GM23248 (cell line): ENCODE data around the gene CFP. TPM values are rescaled to one million over a fixed set of nuclear protein-coding genes. Genes with fewer than 3 reads are reported as not detected.

Experiments used
- DNase-seq: peaks from one replicate; pipeline ENCODE4 v3.0.0-alpha.2; 2015
- H2AFZ ChIP-seq: fragments of 200-600 bp; sonication (generic); 2 replicates; pipeline ENCODE4 v1.6.1; 2016; ENCODE audit warnings: antibody characterized with exemption
- H3F3A ChIP-seq: fragments of 200-600 bp; sonication (generic); 2 replicates; pipeline ENCODE4 v1.6.1; 2016; ENCODE audit warnings: mild to moderate bottlenecking, antibody characterized with exemption, mixed run types; ENCODE audit not compliant: insufficient read depth
- H3K27ac ChIP-seq: fragments of 200-600 bp; sonication (generic); 2 replicates; pipeline ENCODE4 v1.5.1; 2016; ENCODE audit warnings: mild to moderate bottlenecking
- H3K27me3 ChIP-seq: fragments of 200-600 bp; sonication (generic); replicated peaks from 2 replicates; pipeline ENCODE4 v1.6.1; 2016; ENCODE audit warnings: mild to moderate bottlenecking; ENCODE audit not compliant: insufficient read depth
- H3K36me3 ChIP-seq: fragments of 200-600 bp; sonication (generic); 2 replicates; pipeline ENCODE4 v1.6.1; 2016; ENCODE audit warnings: low read depth, mild to moderate bottlenecking
- H3K4me1 ChIP-seq: fragments of 200-600 bp; sonication (generic); 2 replicates; pipeline ENCODE4 v1.6.1; 2016; ENCODE audit warnings: mild to moderate bottlenecking; ENCODE audit not compliant: insufficient read depth
- H3K4me2 ChIP-seq: fragments of 200-600 bp; sonication (generic); one replicate; pipeline ENCODE4 v1.6.1; 2016; ENCODE audit warnings: mild to moderate bottlenecking; ENCODE audit not compliant: unreplicated experiment
- H3K4me3 ChIP-seq: fragments of 200-600 bp; sonication (generic); 2 replicates; pipeline ENCODE4 v1.5.1; 2016; ENCODE audit warnings: mild to moderate bottlenecking
- H3K79me2 ChIP-seq: fragments of 200-600 bp; sonication (generic); 2 replicates; pipeline ENCODE4 v1.6.1; 2016; ENCODE audit warnings: mild to moderate bottlenecking; ENCODE audit not compliant: insufficient read depth
- H3K9ac ChIP-seq: fragments of 200-600 bp; sonication (generic); 2 replicates; pipeline ENCODE4 v1.6.1; 2016; ENCODE audit warnings: mild to moderate bottlenecking
- H3K9me2 ChIP-seq: fragments of 200-600 bp; sonication (generic); 2 replicates; pipeline ENCODE4 v1.6.1; 2016; ENCODE audit warnings: mixed run types, mild to moderate bottlenecking, moderate library complexity; ENCODE audit not compliant: insufficient read depth
- H3K9me3 ChIP-seq: fragments of 200-600 bp; sonication (generic); one replicate; pipeline ENCODE4 v1.6.1; 2017; ENCODE audit warnings: low read depth
- H4K20me1 ChIP-seq: fragments of 200-600 bp; sonication (generic); 2 replicates; pipeline ENCODE4 v1.6.0; 2016; ENCODE audit not compliant: insufficient read depth
- EZH2 ChIP-seq: fragments of 200-600 bp; sonication (generic); IDR thresholded peaks from 2 replicates; pipeline ENCODE4 v1.6.1; 2018; ENCODE audit warnings: antibody characterized with exemption, mild to moderate bottlenecking; ENCODE audit not compliant: insufficient read depth, poor library complexity, severe bottlenecking
- EZH2phosphoT487 ChIP-seq: fragments of 200-600 bp; sonication (generic); IDR thresholded peaks from 2 replicates; pipeline ENCODE4 v1.6.1; 2018; ENCODE audit warnings: antibody characterized with exemption, moderate library complexity, mild to moderate bottlenecking, low read depth; ENCODE audit not compliant: insufficient read depth
- WGBS, 2 experiments: methylation state at CpG; one replicate each; pipeline ENCODE4 v1.1.6; 2015 to 2017; ENCODE audit warnings: low lambda C conversion rate in 2 of 2, low coverage in 1 of 2; ENCODE audit errors: missing lambda C conversion rate in 2 of 2; 5-methylcytosine and 5-hydroxymethylcytosine counted together
- in situ Hi-C: fragments of 300-500 bp; cut with MboI; formaldehyde crosslinking; loops from 2 replicates; pipeline ENCODE4 v1.15.0; 2020
- microRNA-seq: library from miRNA; unstranded; fragments of <30 nt; microRNA quantifications from one replicate; pipeline ENCODE4, GENCODE V29; 2016; ENCODE audit warnings: borderline number of aligned reads
- polyA plus RNA-seq: library from polyadenylated mRNA; unstranded; fragments of >200 nt; fragmentation: Nextera tagmentation; extraction: Ambion mirVana; gene quantifications from 2 replicates; pipeline ENCODE4 v1.2.1, GENCODE V29; 2016
- small RNA-seq: library from RNA; depleted of rRNA; stranded (forward); fragments of <200 nt; gene quantifications from one replicate; pipeline ENCODE3, GENCODE V24; 2014; ENCODE audit warnings: low read depth, low replicate concordance
- total RNA-seq: library from RNA; depleted of rRNA; stranded (reverse); fragments of >200 nt; shearing (Covaris generic); gene quantifications from 2 replicates; pipeline ENCODE4 v1.2.3, GENCODE V29; 2014; rRNA removed

Gene CFP
- total and polyA plus RNA-seq, 2 experiments from 2014 or later, result not detected

- WGBS, 2 experiments, result 83 to 97% methylated on average over 9 to 21 of the region's 27 CpGs
- no peaks in the 10 kb centered on the region for H3K36me3 ChIP-seq
- H2AFZ ChIP-seq, result no peak overlapping the region
- H3K4me1 ChIP-seq, result peaks cover 7% of the 10 kb centered on the region; the same call in 1 of the 2 replicates
- H3K27ac ChIP-seq, result no peak overlapping the region
- H3K4me3 ChIP-seq, result no peak overlapping the region
- in situ Hi-C loops, result no loop called here
- no peaks in the 10 kb centered on the region for H3K79me2 ChIP-seq
- no peaks in the 10 kb centered on the region for H3K9me2 ChIP-seq
- H4K20me1 ChIP-seq, result no peaks in the 10 kb centered on the region
- peaks cover 4% of the 10 kb centered on the region; the same call in 1 of the 2 replicates for H3F3A ChIP-seq
- TF ChIP-seq EZH2phosphoT487, result no peak
- TF ChIP-seq EZH2, result no peak
- H3K9me3 ChIP-seq, result no peaks in the 10 kb centered on the region
- H3K9ac ChIP-seq, result no peak overlapping the region
- no peak for DNase-seq
- no peak overlapping the region for H3K4me2 ChIP-seq
- H3K27me3 ChIP-seq, result no peaks in the 10 kb centered on the region
Observed at GRCh38 chrX:47574547-47575301, 55.0 kb downstream of the CFP start.

- no peaks in the 10 kb centered on the region for H4K20me1 ChIP-seq
- DNase-seq, result no peak
- H3K9me2 ChIP-seq, result no peaks in the 10 kb centered on the region
- no peaks in the 10 kb centered on the region for H3K27me3 ChIP-seq
- H3F3A ChIP-seq, result peaks cover under 1% of the 10 kb centered on the region; the same call in 1 of the 2 replicates
- in situ Hi-C loops, result no loop called here
- no peak overlapping the region for H3K4me3 ChIP-seq
- no peak for TF ChIP-seq EZH2phosphoT487
- TF ChIP-seq EZH2, result no peak
- no peak overlapping the region for H3K27ac ChIP-seq
- H3K4me1 ChIP-seq, result peaks cover 4% of the 10 kb centered on the region; the same call in 1 of the 2 replicates
- no peaks in the 10 kb centered on the region for H3K9me3 ChIP-seq
- H2AFZ ChIP-seq, result no peak overlapping the region
- H3K9ac ChIP-seq, result peak overlapping the region; percentile 31; the same call in 1 of the 2 replicates
- no peaks in the 10 kb centered on the region for H3K79me2 ChIP-seq
- H3K36me3 ChIP-seq, result no peaks in the 10 kb centered on the region
- WGBS, 2 experiments, result 54% methylated on average over 22 of the region's 41 CpGs; no CpG with 5 or more reads in 1 of the 2 experiments
- H3K4me2 ChIP-seq, result no peak overlapping the region
Observed at GRCh38 chrX:47574076-47574546, 55.6 kb downstream of the CFP start.

DNA sequence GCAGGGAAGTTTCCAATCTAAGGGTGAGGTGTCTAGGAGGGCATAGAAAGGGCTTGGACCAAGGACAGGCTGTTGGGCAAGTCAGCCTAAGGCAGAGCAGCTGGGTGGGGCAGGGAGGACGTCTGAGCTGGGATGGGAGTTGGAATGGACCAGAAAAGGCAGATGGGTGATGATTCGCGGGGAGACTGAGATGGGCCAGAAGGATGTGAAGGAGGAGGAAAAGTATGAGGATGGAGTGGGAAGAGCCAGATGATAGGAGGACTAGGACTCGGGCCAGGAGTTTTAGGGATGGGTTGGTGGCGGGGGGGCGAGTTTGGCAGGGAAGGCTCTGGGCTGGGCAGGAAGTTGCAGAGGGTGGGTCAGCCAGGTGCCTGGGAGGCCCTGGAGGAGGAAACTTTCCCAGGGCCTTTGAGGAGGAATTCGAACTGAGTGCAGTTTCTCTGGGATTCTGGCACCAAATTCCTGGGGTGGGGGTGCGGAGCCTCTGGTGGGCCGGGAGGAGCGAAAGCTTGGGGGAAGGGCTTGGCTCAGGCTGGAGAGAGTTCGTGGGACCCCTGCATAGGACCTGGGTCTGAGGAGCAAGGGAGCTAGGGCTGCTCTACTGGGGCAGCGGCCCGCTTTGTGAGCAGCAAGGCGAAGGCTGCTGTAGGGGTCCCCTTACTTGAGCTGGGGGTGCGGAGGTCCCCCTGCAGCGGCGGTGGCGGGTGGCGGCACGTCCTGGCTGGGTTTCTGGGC is 56.2 kb downstream of the CFP start:
- Histone ChIP-seq H3K36me3 (no peaks in the 10 kb centered on the region), H3K4me2 (no peak overlapping the region), H3K4me3 (no peak overlapping the region; the same call in 1 of the 2 replicates), H3K27ac (peak overlapping the region; percentile 33; the same call in 1 of the 2 replicates), H3F3A (no peaks in the 10 kb centered on the region), H3K27me3 (no peaks in the 10 kb centered on the region), H3K79me2 (no peaks in the 10 kb centered on the region), H4K20me1 (no peaks in the 10 kb centered on the region), H3K9ac (peak overlapping the region; percentile 31; the same call in 1 of the 2 replicates), H3K9me2 (no peaks in the 10 kb centered on the region), H3K9me3 (no peaks in the 10 kb centered on the region), H3K4me1 (peaks cover 4% of the 10 kb centered on the region; the same call in 1 of the 2 replicates), H2AFZ (no peak overlapping the region)
- 8 to 20% methylated on average over 6 to 18 of the region's 20 CpGs for WGBS, 2 experiments
- no peak for TF ChIP-seq EZH2phosphoT487
- no peak for TF ChIP-seq EZH2
- in situ Hi-C loops, result no loop called here
- peak; percentile 66 for DNase-seq

Small RNA genes lying within 50 kb of the gene (microRNA-seq; reads per million reads assigned to microRNA genes)
- gene MIR4769, result not detected

Small RNA genes lying within 50 kb of the gene (small RNA-seq; reads per million reads assigned to genes)
- gene MIR4769, result not detected

Other genes starting within 250 kb of the CFP start
- gene ZNF41, start 146.7 kb downstream of the CFP start, total RNA-seq, result 7.1 and 8.5 TPM in 2 replicates
- gene ZNF41, start 146.7 kb downstream of the CFP start, polyA plus RNA-seq, result 6.1 and 6.3 TPM in 2 replicates
- gene ARAF, start 68.7 kb downstream of the CFP start, total RNA-seq, result 21.4 and 32.0 TPM in 2 replicates
- gene ARAF, start 68.7 kb downstream of the CFP start, polyA plus RNA-seq, result 74.8 and 78.0 TPM in 2 replicates
- 2,871 and 4,277 TPM in 2 replicates for gene TIMP1, start 47.5 kb downstream of the CFP start, total RNA-seq
- 13,908 and 14,059 TPM in 2 replicates for gene TIMP1, start 47.5 kb downstream of the CFP start, polyA plus RNA-seq
- not detected in 2 replicates for gene SYN1, start 10.1 kb downstream of the CFP start, total RNA-seq
- gene SYN1, start 10.1 kb downstream of the CFP start, polyA plus RNA-seq, result 0.32 and 0.34 TPM in 2 replicates
- gene ELK1, start 20.6 kb upstream of the CFP start, total RNA-seq, result 35.3 and 46.6 TPM in 2 replicates
- gene ELK1, start 20.6 kb upstream of the CFP start, polyA plus RNA-seq, result 47.7 and 49.5 TPM in 2 replicates
- gene UXT, start 29.2 kb upstream of the CFP start, total RNA-seq, result 130 and 133 TPM in 2 replicates
- 158 and 160 TPM in 2 replicates for gene UXT, start 29.2 kb upstream of the CFP start, polyA plus RNA-seq
- 2.1 and 3.5 TPM in 2 replicates for gene ZNF81, start 207.0 kb upstream of the CFP start, total RNA-seq
- 2.5 and 5.4 TPM in 2 replicates for gene ZNF81, start 207.0 kb upstream of the CFP start, polyA plus RNA-seq